Measurements from ENCODE around the gene LRRC34. TPM values are rescaled to one million over a fixed set of nuclear protein-coding genes. Genes with fewer than 3 reads are reported as not detected.

Gene LRRC34
- total RNA-seq: 0.60 and 1.3 TPM in 2 replicates

GRCh38 chr3:169812332-169813235, at the start of gene LRRC34, which contains the start of gene LRRIQ4:
LRRC34 (minus strand) TSS chr3:169812904; CDS start chr3:169812548, 356 bp downstream.
LRRIQ4 (plus strand) TSS chr3:169812870; CDS start chr3:169821922, 9,052 bp downstream.
- DNase-seq (ENCODE audit: low read depth in 2 of 2): peak; percentile 74 to 80

- no peak for DNase-seq (ENCODE audit: low read depth in 2 of 2)
These were observed 49.2 kb upstream of the LRRC34 start for GRCh38 chr3:169861871-169862270.

DNA sequence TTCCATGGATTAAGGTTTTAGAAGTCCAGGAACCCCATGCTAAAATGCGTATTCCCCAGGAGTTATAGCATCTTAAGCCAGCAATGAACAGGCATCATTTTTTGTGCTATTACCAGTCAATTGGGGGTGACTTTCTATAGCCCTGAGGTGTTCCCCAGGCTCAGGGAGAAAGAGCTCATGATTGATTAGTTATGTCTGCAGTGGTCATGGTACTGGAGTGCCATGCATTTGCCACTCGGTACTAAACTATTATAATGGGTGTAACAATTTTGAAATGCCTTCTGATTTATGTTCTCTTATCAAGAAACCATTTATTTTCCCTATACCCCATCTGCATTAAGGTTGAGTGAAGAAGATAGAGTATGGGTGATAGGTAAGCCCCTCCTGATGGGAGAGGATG, 45.1 kb upstream of the LRRC34 start:
- no peak for DNase-seq (ENCODE audit: low read depth in 2 of 2)

DNA sequence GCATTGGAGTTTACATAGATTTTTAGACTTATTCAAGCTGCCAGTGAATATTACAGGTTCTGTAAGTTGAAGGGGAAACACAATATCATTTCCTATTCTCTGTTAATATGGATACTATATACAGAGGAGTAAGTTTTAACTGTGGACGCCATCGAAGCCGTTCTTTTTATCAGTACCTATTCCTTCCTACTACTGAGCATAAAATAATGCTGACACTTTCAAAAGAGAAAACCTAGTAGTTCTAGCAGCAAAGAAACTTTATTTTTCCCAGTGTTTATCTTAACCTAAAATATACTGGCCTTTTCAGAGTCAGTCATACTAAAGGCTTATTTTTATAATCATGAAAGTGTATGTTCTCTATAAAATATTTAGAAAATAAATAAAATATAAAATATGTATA, 42.8 kb upstream of the LRRC34 start:
- no peak for DNase-seq (ENCODE audit: low read depth in 2 of 2)

- no peak for DNase-seq (ENCODE audit: low read depth in 2 of 2)
These were observed 37.9 kb upstream of the LRRC34 start for GRCh38 chr3:169850618-169851017.

- DNase-seq (ENCODE audit: low read depth in 2 of 2): no peak
These were observed 36.0 kb upstream of the LRRC34 start for GRCh38 chr3:169848741-169849140.

- no peak for DNase-seq (ENCODE audit: low read depth in 2 of 2)
These were observed 35.2 kb upstream of the LRRC34 start for GRCh38 chr3:169847896-169848295.

DNA sequence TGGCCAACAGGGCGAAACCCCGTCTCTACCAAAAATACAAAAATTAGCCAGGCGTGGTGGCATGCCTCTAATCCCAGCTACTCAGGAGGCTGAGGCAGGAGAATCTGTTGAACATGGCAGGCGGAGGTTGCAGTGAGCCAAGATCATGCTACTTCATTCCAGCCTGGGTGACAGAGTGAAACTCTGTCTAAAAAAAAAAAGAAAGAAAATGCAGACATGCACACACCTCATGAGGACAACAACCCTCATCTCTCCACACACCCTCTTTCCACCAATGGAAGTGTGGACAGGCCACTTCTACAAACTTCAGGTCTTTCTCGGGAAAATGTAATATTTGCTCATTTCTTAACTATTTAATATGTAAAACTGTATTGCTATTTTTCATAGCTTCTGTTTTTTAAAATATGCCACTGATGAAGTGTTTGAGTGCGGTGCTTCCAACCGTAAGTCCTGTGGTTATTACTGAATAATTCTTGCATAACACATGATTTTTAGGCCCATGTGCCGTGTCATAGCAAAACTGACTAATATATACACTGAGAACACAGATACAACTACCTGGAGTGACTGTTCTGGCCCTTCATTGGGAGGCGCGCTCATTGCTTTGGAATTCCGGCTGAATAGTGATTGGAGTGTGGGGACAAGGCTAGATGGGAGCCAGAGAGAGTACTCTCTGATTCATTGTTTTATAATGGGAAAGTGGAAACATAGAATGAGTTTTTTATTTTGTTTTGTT, 33.9 kb upstream of the LRRC34 start:
- DNase-seq (ENCODE audit: low read depth in 2 of 2): no peak

DNA sequence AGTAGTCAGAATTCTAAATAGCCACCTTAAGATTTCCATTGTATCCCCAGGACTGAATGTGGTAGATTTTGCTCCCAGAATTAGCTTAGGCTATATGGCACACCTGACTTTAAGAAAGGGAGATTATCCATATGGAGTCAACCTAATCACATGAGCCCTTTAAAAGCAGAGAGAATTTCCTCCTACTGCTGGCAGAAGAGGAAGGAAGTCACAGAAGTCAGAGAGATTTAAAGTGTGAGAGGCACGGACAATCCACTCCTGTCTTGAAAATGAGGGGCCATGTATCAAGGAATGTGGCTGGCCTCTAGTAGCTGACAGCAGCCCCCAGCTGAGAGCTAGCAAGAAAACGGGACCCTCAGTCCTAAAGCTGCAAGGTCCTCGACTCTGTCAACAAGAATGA, 30.3 kb upstream of the LRRC34 start:
- DNase-seq (ENCODE audit: low read depth in 2 of 2): no peak

- no peak for DNase-seq (ENCODE audit: low read depth in 2 of 2)
These were observed 28.5 kb upstream of the LRRC34 start for GRCh38 chr3:169841171-169841570.

- DNase-seq (ENCODE audit: low read depth in 2 of 2): no peak
These were observed 25.9 kb upstream of the LRRC34 start for GRCh38 chr3:169838511-169839030.

- no peak for DNase-seq (ENCODE audit: low read depth in 2 of 2)
These were observed 24.2 kb upstream of the LRRC34 start for GRCh38 chr3:169836942-169837275.

DNA sequence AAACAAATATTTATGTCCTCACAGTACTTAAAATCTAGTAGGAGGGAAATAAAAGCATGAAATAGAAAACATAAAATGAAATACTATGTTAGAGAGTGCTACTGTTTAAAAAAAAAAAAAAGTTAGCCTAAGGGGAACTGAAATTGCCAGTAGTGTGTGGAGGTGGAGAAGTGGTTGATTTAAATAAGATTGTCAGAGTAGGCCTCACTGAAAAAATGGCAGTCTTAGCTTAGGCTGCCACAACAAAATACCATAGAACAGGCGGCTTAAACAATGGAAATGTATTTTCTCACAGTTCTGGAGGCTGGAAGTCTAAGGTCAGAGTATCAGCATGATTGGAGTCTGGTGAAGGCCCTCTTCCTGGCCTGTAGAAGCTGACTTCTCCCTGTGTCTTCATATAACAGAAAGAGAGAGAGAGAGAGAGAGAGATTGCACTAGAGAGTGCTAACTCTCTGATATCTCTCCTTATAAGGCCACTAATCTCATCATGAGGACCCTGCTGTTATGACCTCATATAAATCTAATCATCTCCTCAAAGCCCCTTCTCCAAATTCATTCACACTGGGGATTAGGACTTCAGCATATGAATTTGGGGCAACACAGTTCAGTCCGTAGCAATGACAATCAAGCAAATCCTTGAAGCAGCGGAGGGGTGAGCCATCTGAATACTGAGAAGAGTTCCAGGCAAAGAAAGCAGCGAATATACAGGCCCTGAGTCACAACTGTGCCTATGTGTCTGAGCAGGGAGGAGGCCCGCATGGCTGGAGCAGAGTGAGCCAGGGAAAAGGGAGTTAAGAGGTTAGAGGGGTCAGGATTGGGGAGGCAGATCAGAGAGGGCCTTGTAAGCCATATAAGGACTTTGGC, 23.6 kb upstream of the LRRC34 start:
- DNase-seq (ENCODE audit: low read depth in 2 of 2): no peak

GRCh38 chr3:169835533-169835932, 22.8 kb upstream of the LRRC34 start:
- no peak for DNase-seq (ENCODE audit: low read depth in 2 of 2)

GRCh38 chr3:169827712-169828111, 15.0 kb upstream of the LRRC34 start:
- DNase-seq (ENCODE audit: low read depth in 2 of 2): no peak

GRCh38 chr3:169825316-169825715, 12.6 kb upstream of the LRRC34 start:
- DNase-seq (ENCODE audit: low read depth in 2 of 2): no peak

DNA sequence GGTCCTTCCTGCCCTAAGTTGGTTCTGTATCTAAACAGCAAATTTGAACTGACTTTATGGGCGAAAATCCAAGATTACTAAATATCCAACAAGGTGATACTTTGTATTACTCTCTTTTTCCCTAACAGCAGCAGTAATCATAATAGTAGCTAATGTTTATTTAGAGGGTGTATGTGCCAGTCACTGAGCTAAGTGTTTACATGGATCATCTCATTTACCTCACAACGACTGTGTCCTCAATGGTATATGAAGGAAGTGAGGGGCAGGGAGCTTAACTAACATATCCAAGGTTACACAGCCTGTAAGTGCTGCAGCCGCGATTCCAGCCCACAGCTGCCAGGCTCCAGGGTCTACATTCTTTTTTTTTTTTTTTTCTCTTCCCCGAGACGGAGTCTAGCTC, 10.3 kb upstream of the LRRC34 start:
- DNase-seq (ENCODE audit: low read depth in 2 of 2): no peak

DNA sequence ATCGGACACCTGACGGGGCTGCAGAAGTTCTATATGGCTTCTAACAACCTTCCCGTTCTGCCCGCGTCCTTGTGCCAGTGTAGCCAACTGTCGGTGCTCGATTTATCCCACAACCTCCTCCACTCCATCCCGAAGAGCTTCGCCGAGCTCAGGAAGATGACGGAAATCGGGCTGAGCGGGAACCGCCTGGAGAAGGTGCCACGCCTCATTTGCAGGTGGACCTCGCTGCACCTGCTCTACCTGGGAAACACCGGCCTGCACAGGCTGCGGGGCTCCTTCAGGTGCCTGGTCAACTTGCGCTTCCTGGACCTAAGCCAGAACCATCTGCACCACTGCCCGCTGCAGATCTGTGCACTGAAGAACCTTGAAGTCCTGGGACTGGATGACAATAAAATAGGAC, 9.8 kb upstream of the LRRC34 start:
- DNase-seq (ENCODE audit: low read depth in 2 of 2): no peak

DNA sequence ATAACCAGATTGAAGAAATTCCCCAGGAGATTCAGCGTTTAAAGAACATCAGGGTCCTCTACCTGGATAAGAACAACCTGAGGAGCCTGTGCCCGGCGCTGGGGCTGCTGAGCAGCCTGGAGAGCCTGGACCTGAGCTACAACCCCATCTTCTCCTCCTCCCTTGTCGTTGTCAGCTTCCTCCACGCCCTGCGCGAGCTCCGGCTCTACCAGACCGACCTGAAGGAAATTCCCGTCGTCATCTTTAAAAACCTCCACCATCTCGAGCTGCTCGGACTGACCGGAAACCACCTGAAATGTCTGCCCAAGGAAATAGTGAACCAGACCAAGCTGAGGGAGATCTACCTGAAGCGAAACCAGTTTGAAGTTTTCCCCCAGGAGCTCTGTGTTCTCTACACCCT, 9.4 kb upstream of the LRRC34 start:
- no peak for DNase-seq (ENCODE audit: low read depth in 2 of 2)

- DNase-seq (ENCODE audit: low read depth in 2 of 2): no peak
These were observed 5.6 kb upstream of the LRRC34 start for GRCh38 chr3:169818316-169818715.

- DNase-seq (ENCODE audit: low read depth in 2 of 2): no peak
These were observed 3.0 kb upstream of the LRRC34 start for GRCh38 chr3:169815590-169816150.
